Measurements from ENCODE around the gene DHH.
"Not testable (repeated sequence)": the region's sequence is repeated elsewhere in the genome, so short reads cannot be mapped to it uniquely, and the experiment has no call there.

DHH gene

DNA sequence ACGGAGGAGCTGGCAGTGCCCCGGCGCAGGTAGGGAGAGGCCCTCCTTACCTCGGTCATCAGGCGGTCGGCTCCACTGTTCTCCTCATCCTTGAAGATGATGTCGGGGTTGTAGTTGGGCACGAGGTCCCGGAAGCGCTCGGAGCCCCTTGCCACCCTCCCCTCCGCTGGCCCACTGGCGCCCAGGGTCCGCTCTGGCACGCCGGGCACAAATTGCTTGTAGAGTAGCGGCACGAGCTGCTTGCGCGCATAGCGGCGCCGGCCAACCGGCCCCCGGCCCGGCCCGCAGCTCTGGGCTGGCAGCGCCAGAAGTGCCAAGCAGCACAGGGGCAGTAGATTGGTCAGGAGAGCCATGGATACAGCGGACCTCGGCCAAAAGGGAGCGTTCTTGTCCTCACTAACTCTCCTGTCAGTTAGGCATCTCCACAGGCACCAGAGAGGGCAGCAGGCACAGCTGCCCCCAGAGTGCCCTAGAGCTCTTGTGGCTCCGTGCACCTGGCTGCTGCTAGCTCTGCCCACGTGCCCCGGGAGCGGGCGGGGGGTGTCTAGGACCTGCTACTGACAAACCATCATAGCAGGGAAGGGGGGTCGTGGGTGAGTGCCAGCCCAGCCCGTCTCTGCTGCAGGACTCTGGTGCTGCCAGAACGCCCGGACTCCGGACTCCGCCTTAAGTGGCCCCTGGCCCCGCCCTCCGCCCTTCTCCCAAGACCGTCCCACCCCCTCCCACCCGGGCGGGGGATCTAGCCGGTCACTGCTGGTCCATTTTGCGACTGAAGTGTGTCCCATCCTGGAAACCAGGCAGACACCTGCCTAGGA lies at the start of gene DHH:
TSS of gene DHH (minus strand) at position 642 of the 815 bp plus-strand sequence. CDS start at position 353, 289 bp downstream.
- peak in 1 of 6 experiments; percentile 12 for DNase-seq

DNA sequence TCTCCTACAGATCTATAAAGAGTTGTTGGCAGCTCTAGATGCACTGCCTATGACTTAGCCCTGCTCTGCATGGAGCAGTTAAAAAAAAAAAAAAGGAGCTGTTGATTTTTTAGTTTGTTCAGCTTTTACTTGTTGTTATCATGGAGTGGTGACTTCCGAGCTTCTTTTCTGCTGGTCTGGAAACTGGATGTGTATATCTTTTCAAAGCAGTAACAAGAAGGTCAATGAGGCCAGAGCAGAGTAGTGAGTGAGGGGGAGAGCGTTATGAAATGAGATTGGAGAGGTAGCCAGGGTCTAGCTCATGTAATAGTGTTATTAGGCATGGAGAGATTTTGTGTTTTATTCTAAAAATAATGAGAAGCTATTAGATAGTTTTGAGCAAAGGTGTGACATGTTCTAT lies 49.8 kb upstream of the DHH start:
- DNase-seq: no peak

DNA sequence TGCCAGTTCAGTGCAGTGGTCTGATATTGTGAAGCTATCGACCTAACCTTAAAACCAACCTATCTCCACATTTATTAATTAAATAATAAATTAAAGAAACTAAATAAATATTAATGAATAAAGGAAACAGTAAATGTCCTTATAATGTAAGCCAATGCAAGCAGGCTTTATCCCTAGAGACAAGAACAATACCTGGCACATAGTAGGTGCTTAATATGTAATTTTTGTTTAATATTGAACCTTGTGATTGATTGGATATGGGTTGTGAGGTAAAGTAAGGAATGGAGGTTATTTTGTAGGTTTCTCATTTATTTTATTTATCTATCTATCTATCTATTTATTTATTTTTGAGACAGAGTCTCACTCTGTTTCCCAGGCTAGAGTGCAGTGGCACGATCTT lies 44.4 kb upstream of the DHH start:
- DNase-seq: no peak

DNA sequence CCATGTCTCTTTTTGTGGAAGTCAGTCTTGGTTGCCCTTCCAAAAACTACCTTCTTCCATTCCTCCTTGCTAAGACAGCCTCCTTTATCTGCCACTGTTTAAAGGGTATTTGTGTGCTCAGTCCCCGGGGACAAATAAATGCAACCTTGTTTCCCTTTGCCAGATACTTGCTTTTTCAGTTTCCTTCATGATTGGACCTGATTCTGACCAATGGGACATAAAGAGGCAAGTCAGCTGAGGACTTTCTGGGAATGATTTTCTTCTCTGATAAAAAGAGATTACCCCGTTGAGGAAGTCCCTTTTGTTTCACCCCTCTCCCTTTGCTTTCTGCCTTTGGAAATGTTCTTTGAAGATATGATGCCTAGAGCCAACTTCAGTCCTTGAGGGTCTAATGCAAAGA lies 44.0 kb upstream of the DHH start:
- no peak for DNase-seq

DNA sequence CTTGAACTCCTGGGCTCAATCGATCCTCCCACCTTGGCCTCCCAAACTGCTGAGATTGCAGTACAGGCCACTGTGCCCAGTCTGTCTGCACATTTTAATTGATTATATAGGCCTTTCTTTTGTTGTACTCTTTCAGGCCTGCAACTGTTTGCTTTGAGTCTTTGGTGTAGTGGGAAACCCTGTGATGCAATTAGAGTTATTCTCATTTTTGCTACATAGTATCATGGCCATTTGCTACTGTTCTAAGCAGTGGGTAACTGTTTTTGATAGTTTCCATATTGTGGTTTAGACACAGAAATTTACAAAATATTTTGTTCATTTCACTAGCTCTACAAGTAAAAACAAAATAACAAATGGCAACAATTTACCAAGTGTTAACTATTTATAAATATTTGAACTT lies 42.9 kb upstream of the DHH start:
- no peak for DNase-seq

DNA sequence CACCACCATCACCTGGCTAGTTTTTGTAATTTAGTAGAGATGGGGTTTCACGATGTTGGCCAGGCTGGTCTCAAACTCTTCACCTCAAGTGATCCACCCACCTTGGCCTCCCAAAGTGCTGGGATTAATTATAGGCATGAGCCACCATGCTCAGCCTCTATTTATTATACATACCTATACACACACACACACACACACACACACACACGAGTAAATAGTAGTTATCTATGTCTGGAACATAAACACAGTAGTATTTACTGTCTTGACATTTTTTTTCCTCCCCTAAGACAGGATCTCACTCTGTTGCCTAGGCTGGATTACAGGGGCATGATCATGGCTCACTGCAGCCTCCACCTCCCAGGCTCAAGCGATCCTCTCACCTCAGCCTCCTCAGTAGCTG lies 42.4 kb upstream of the DHH start:
- not testable (repeated sequence) for DNase-seq

DNA sequence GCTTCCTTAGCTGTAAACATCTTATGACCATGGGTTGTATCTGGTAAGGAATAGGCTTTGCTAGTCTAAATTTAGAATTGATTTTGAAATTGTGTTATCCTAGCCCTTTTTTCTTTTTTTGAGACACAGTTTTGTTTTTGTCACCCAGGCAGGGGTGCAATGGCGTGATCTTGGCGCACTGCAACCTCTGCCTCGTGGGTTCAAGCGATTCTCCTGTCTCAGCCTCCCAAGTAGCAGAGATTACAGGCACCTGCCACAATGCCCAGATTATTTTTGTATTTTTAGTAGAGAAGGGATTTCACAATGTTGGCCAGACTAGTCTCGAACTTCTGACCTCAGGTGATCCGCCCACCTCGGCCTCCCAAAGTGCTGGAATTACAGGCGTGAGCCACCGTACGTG lies 39.0 kb upstream of the DHH start:
- no peak for DNase-seq

DNA sequence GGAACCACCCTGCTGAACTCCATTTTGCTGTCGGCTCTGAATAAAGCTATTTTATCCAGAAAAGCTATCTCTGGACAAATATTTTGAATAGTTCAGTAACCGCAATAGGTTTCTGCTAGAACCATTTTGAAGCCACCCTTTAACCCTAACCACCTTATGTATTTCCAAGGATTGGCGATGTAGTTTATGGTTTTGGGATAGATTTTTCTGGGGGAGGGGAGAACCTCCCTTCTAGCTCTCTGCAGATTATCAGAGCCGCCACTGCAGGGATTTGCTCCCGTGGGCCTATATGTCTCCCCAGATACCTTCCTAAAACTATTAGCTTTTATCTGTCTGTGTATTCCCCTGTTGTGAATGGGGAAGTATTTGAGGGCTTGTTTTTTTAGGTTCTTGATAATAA lies 38.4 kb upstream of the DHH start:
- no peak for DNase-seq

DNA sequence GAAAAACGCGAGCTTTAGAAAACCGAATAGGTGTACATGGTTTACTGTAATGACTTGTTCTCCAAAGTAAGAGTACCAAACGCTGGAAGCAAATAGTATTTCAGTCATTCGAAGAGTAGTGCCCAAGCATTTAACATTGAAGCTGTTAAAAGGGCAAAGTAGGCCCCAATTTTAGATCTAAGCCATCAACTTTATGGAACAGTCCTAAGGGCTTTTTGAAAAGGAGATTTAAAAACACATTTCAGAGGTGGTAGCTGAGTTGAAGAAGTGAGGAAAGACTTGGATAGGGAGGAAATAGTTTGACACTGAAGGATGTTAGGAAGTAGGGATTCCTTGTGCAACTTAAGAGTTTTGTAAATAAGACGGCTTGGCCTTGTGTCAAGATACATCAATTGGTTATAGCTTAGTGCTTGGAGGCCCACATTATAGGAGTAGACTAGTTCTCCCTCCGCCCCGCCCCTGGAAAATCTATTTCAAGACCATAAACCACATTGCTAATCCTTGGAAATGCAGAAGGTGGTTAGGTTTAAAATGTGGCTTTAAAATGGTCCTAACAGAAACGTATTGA lies 37.4 kb upstream of the DHH start:
- no peak for DNase-seq

DNA sequence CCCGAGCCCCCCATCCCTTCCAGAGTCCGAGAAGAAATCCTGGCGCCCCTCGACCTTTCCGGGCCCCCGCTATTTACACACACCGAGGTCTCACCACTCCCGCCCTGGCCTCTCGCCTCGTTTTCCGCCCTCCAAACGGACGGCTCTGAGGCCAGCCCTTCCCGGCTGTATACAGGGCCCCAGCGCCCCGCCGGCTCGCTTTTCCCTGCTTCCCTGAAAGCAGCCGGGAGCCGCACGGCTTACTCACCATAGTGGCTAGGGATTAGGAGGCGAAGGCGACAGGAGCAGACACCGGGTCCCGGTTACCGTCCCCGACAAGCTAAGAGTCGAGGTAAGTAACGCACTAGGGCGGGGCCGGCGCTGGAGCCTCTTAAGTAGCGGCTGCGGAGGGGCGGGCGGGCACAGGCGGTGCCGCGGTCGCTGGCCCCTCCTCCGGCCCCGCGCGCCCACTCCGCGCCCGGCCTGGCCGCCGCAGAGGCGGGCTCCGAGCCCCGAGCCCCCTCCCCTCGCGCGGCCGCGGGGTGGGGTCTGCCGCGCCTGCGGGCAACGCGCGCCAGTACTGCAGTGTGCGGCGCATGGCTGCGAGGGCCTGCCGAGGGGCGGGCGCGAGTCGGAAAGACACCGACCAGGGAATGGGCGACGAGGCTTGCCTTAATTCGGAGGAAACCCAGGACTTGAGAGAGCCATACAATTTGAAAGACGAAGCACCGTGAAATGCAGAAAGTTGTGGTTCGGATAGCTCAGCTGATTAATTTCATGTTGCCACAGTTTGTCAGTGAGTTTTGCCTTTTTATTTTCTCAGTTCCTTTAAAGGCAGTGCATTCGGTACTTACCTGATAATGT lies 36.7 kb upstream of the DHH start, which contains the start of gene TUBA1B:
TSS of gene TUBA1B (minus strand) at position 345 of the 843 bp plus-strand sequence. CDS start at position 250, 95 bp downstream.
- peak; percentile 82 to 90 (median 87) for DNase-seq

DNA sequence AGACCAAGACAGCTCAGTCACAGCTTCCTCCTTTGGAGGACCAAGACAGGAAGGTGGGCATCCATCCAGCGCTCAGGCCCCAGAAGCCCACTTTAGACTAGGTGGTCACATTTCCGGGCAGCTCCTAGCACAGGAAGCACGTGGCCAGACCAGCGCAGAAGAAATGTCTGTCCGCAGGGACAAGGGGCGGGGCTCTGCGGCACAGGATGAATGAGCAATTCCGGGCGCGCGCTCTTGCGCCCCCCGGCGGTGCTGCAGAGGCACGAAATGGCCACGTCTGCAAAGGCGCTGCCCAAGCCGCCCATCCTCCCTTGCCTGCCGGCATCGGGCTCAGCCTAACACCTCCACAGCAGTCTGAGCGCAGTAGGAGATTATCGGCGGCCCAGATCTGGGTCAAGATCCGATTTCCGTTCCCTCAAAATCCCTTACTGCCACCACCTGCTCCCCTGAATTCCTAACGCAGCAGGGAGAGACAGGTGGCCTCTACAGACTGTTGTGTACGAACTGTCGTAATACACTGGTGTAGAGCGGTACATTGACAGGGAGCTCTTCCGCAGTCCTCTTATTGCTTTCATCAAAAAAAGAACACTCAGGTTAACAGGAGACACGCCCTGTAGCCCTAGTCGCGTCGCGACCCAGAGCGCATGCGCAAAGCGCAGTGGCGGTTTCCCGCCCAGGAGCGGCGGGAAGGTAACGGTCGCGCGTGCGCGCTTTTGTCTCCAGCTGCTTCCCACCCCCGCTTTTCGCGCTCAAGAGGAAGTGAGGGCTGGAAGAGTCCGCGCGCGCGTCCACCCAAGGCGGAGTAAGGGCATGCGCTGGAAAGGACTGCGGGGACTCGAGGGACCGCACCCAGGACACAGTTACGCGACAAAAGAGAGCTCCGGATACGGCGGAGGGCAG lies 35.8 kb upstream of the DHH start:
- peak; percentile 90 to 97 (median 93) for DNase-seq

DNA sequence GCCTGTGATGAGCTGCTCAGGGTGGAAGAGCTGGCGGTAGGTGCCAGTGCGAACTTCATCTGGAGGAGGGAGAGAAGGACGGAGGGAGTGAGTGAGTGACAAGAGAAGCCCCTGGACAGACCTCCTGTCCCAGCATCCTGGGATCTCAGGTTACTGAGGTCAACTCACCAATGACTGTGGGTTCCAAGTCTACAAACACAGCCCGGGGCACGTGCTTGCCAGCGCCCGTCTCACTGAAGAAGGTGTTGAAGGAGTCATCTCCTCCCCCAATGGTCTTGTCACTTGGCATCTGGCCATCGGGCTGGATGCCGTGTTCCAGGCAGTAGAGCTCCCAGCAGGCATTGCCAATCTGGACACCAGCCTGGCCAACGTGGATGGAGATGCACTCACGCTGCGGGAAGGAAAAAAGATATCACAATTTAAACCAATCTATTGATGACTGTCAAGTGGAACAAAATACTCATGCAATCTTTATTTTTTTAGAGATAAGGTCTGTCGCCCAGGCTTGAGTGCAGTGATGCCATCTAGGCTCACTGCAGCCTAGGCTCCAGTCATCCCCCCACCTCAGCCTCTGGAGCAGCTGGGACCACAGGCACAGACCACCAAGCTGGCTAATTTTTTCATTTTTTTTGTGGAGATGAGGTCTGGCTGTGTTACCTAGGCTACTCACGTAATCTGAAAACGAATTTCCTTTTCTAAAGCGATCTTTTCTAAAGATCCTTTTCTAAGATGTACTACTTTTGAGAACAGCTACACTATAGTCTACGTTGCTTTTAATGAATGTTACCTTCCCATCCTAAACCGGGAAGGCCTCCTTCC lies 34.9 kb upstream of the DHH start:
- peak in 1 of 6 experiments; percentile 22 for DNase-seq

DNA sequence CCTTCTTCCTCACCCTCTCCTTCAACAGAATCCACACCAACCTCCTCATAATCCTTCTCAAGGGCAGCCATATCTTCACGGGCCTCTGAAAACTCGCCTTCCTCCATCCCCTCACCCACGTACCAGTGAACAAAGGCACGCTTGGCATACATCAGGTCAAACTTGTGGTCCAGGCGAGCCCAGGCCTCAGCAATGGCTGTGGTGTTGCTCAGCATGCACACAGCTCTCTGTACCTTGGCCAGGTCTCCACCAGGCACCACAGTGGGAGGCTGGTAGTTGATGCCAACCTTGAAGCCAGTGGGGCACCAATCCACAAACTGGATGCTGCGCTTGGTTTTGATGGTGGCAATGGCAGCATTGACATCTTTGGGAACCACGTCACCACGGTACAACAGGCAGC lies 33.4 kb upstream of the DHH start:
- DNase-seq: not testable (repeated sequence)

DNA sequence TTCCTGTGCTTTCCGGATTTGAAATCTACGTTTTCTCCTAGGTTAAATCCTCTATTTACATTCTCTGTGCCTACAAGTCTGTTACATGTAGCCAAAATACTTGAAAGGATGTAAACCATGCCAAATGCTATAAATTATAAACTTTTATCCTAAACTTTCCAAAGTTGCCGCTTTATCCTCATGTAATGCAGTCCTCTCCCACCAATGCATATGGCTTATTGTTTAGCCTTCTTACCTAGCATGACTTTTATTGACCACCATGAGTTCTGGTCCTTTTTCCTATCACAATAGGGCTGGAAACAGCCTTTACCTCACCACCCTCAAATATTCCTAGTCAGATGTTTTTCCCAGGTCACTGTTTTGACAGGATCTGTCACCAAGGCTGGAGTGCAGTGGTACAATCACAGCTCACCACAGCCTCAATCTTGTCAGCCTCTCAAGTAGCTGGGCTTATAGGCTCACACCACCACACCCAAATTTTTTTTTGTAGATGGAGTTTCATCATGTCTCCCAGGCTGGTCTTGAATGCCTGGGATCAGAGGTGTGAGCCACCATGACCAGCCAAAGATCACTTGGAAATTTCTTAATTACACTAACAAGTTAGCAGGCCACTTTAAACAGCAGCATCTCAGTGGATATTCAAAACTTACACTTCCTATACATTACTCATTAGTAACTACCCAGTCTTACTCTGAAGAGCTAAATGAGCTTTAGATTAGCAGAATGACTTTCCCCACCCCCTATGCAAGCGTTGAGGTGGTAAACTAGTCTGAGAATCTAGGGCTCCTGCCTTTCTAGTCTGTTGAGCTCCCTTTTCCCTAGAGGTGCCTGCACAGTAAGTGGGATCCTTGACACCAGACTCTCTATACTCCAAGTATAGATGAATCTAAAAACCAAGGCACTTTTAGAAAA lies 32.5 kb upstream of the DHH start:
- no peak for DNase-seq

DNA sequence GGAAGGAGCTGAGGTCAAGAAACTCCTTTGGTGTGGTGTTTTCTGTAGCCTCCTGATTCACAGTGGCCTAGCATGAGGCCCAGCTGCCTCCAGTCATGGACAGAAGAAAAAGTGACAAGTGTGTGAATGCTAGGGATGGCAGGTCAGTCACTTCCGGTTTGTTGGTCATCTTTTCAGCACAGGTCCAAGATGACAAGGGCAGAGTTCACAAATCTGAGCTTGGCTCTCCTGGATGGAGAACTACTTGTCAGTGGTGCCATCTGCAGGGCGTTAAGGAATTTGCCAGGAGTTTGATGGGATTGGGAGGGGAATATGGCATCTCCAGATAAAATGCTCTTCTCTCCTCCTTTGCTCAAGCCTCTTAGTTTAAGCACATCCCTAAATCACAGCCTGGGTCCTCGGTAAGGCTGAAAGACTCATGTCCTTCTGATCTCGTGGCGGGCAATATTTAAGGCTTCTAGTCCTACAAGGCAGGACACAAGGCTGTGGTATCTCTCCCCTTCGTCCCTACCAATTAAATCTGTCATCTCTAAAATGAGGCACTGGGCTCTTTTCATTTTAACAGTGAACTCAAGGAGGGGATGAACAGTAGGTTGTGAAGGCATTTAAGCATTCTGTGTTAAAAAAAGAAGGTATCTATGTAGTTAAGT lies 26.6 kb upstream of the DHH start:
- DNase-seq: no peak

DNA sequence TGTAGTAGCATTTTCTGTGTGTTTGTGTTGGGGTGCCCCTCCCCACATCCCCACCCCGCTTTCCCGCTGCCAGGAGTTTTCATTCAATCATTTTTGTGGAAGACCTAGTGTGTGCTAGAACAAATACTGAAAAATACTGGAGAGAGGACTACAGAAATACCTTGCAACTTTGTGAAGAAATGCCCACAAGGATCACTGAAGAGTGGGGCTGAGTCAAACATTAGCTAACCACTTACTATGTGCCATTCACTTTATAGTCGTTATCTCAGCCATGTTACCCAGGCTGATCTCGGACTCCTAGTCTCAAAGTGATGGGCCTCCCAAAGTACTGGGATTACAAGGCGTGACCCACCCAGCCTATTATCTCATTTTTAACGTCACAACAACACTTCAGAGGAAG lies 16.6 kb upstream of the DHH start:
- DNase-seq: no peak

DNA sequence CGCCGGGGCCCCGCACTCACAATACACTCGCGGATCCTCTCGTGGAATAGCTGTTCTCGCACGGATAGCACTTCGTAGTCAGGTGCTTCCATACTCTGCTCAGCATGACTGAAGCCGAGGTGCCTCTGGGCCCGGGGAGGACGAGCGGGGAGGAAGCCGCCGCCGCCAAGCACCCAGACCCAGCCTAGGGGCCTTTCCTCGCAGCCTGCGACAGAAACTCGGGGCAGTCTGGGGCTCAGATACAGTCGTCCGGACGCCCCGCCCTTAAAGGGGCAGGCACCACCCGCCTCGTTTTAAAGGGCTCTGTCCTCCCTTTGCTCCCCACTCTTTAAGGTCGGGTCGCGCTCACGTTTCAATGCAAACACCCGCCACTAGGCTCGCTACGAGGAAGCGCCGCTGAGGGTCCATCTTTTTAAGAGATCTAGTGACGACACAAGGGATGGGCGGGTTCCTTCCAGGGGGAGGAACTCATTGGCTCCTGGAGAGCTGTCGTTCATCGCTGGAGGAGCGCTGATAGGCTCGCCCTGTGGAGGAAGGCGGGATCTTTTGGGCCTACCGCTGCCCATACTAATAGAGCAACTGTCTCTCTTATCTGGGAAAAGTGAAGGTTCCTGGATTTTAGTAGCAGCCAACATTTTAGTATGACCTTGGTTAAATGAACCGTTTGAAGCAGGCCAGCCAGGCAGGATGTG lies 16.0 kb upstream of the DHH start, which contains the start of gene LMBR1L:
TSS of gene LMBR1L (minus strand) at position 384 of the 692 bp plus-strand sequence. CDS start at position 92, 292 bp downstream.
- DNase-seq: peak; percentile 88 to 97 (median 96)

DNA sequence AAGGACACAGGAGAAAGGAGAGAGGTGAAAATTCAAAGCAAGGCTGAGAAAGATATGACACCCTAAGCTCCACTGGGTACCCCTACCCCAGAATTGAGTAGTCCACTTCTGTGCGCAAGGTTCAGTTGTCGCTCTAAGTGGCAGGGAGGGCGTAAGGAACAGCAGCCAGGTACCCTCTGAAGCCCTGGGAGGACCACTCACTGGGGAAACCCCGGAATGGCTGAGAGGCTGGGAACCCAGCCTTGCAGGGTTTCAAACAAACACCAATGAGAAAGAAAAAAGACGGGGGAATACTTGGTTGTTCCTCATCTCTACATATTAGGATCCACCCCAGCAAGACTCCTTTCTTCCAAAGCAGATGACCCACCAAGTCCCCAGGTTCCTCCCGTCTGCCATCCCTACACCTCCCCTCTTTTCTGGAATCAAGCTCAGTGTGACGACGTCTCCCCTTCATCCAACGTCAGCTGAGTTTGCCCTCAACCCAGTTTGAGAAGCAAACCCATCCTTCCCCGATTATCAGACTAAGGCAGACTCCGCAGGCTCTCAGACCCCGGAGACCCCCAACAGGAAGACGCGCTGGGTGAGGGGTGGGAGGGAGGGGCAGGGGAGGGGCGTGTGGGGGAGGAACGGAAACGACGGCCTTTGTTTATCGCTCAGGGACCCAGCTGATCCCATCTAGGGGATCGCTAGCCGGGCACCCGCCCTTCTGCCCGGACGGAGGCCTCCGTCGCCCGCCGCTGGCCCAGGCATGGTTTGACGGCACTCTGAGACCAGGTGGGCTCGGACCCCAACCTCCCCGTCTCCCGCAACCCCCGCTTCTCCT lies 15.3 kb upstream of the DHH start:
- peak in 3 of 6 experiments; percentile 28 to 63 (median 47) for DNase-seq

All from stimulated activated naive CD4-positive, alpha-beta T cell (primary cell).